ENCODE results near the gene PTPN21.

Gene PTPN21

GRCh38 chr14:88572117-88572516 lies 17.3 kb upstream of the PTPN21 start:
- TF ChIP-seq TSHZ2 (CRISPR knock-in tag; IDR thresholded peaks at IDR 0.05) (no peak), POU6F1 (CRISPR knock-in tag; IDR thresholded peaks at IDR 0.05; ENCODE audit: borderline replicate concordance, low read depth) (no peak), ZC3H10 (CRISPR knock-in tag; IDR thresholded peaks at IDR 0.05) (no peak), TOX (CRISPR knock-in tag; IDR thresholded peaks at IDR 0.05; ENCODE audit: borderline replicate concordance) (no peak), RARB (CRISPR knock-in tag; IDR thresholded peaks at IDR 0.05) (no peak), CSRNP3 (CRISPR knock-in tag; IDR thresholded peaks at IDR 0.05) (no peak), TCF4 (CRISPR knock-in tag; IDR thresholded peaks at IDR 0.05; ENCODE audit: borderline replicate concordance) (no peak), PPARA (CRISPR knock-in tag; IDR thresholded peaks at IDR 0.05; ENCODE audit: borderline replicate concordance) (no peak), ISL1 (CRISPR knock-in tag; IDR thresholded peaks at IDR 0.05) (no peak), SNAI2 (CRISPR knock-in tag; IDR thresholded peaks at IDR 0.05) (no peak), ZNF70 (CRISPR knock-in tag; IDR thresholded peaks at IDR 0.05) (no peak), BACH2 (CRISPR knock-in tag; IDR thresholded peaks at IDR 0.05; ENCODE audit: borderline replicate concordance) (no peak), PATZ1 (CRISPR knock-in tag; IDR thresholded peaks at IDR 0.05; ENCODE audit: borderline replicate concordance) (no peak), ESRRG (CRISPR knock-in tag; IDR thresholded peaks at IDR 0.05) (no peak), CSDC2 (CRISPR knock-in tag; IDR thresholded peaks at IDR 0.05) (no peak), ZNF565 (CRISPR knock-in tag; conservative IDR thresholded peaks at IDR 0.05; ENCODE audit: low read depth) (no peak), ZFP3 (CRISPR knock-in tag; IDR thresholded peaks at IDR 0.05) (no peak), ZFP30 (CRISPR knock-in tag; IDR thresholded peaks at IDR 0.05) (no peak), CREB5 (CRISPR knock-in tag; IDR thresholded peaks at IDR 0.05; ENCODE audit: low read depth) (no peak), ARNTL (CRISPR knock-in tag; IDR thresholded peaks at IDR 0.05; ENCODE audit: borderline replicate concordance, low read depth) (no peak)

DNA sequence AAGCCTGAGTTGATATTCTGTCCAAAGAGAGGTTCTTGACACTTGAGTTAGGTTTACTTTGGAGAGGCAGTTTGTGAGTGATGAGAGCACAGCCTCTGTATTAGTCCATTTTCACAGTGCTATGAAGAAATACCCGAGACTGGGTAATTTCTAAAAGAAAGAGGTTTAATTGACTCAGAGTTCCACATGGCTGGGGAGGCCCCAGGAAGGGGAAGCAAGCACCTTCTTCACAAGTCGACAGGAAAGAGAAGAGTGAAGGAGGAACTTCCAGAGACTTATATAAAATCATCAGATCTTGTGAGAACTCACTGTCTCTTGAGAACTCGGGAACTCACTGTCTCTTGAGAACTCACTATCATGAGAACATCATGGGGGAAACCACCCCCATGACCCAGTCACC lies 13.4 kb upstream of the PTPN21 start:
- ATAC-seq = no peak
- TF ChIP-seq CSRNP3 (CRISPR knock-in tag; IDR thresholded peaks at IDR 0.05) (no peak), ZNF565 (CRISPR knock-in tag; conservative IDR thresholded peaks at IDR 0.05; ENCODE audit: low read depth) (no peak), TSHZ2 (CRISPR knock-in tag; IDR thresholded peaks at IDR 0.05) (no peak), ISL1 (CRISPR knock-in tag; IDR thresholded peaks at IDR 0.05) (no peak), POU6F1 (CRISPR knock-in tag; IDR thresholded peaks at IDR 0.05; ENCODE audit: borderline replicate concordance, low read depth) (no peak), ESRRG (CRISPR knock-in tag; IDR thresholded peaks at IDR 0.05) (no peak), GLIS3 (CRISPR knock-in tag; IDR thresholded peaks at IDR 0.05) (no peak), TOX (CRISPR knock-in tag; IDR thresholded peaks at IDR 0.05; ENCODE audit: borderline replicate concordance) (no peak)

More at GRCh38 chr14:88572117-88572516, 17.3 kb upstream of the PTPN21 start:
- no peak for ATAC-seq

Measured in SK-N-SH treated with all-trans-retinoic acid at 6 μM for 48 hours (cell line).